Measurements from ENCODE around the gene FTCD. TPM values are rescaled to one million over a fixed set of nuclear protein-coding genes. Genes with fewer than 3 reads are reported as not detected.

Gene FTCD
- total RNA-seq, 2 experiments from 2014 or later, result 0.06 to 1.1 TPM

DNA sequence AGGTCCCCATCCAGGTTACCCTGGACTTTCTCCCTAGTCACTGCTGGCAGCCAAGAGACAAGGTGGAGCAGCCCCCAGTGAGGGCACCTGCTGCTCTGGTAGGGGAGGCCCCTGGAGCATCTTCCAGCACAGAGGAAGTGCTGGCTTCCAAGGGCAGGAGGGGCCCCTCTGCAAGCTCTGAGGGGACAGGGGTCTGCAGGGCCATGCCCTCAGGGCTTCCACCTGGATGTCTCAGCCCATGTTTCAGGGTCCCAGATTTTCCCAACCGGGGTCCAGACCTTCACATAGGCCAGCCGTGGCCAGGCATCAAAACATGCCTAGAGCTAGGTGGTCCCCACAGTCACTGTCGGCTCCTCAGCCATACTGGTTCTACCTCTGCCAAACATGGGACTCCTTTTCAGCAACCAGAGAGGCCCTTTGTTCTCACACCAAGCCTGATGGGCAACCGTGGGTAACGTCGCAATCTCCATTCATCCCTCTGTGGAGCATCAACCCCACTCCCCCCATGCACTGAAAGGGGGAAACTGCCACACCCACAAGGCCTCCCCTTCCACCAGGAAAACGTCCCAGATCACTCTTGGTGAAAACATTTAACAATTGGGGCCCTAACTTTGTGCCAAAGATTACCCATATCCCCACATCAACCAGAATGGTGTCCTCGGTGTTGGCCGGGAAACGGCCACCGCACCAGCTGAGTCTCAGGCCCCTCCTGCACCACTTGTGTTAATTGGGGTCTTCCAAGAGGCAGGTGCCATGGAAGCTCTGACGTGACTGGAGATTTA lies 59.4 kb downstream of the FTCD start:
- H3K9me3 ChIP-seq (ENCODE audit: low read length), result no peaks in the 10 kb centered on the region
- no peaks in the 10 kb centered on the region for H3K79me2 ChIP-seq (ENCODE audit: insufficient read depth, low read depth, low read length)
- H3K4me1 ChIP-seq (ENCODE audit: insufficient read depth, low read length, poor library complexity, severe bottlenecking), result no peaks in the 10 kb centered on the region
- BruUV-seq (replicated peaks), result no TSS peak
- TF ChIP-seq EZH2phosphoT487 (IDR thresholded peaks at IDR 0.05; ENCODE audit: borderline replicate concordance, low read depth, low read length), result no peak
- TF ChIP-seq CTCF (conservative IDR thresholded peaks at IDR 0.05; ENCODE audit: low read length), result no peak
- no peak overlapping the region for H3K27ac ChIP-seq (ENCODE audit: low read depth, low read length, poor library complexity, severe bottlenecking)
- intact Hi-C loops (cut with micrococcal nuclease; ENCODE audit: unreplicated experiment), result no loop called here
- no peaks in the 10 kb centered on the region for H4K20me1 ChIP-seq (ENCODE audit: insufficient read depth, low read length)
- CTCF ChIA-PET (ENCODE audit: unreplicated experiment), result no interaction called here
- no peak overlapping the region for H3K4me2 ChIP-seq (ENCODE audit: low read length)
- no peak for DNase-seq (ENCODE audit: low spot score)
- H2AFZ ChIP-seq (ENCODE audit: low read length), result no peak overlapping the region
- no peaks in the 10 kb centered on the region for H3K9me2 ChIP-seq (ENCODE audit: insufficient read depth, low read length)
- POLR2A ChIA-PET, result no interaction called here
- H3K36me3 ChIP-seq (ENCODE audit: insufficient read depth, low read length), result no peaks in the 10 kb centered on the region
- no peak overlapping the region for H3K4me3 ChIP-seq (ENCODE audit: low read depth, low read length, poor library complexity, severe bottlenecking)

- Histone ChIP-seq H3K9me2 (ENCODE audit: insufficient read depth, low read length) (no peaks in the 10 kb centered on the region), H4K20me1 (ENCODE audit: insufficient read depth, low read length) (no peaks in the 10 kb centered on the region), H3K4me1 (ENCODE audit: insufficient read depth, low read length, poor library complexity, severe bottlenecking) (no peaks in the 10 kb centered on the region), H3K27ac (ENCODE audit: low read depth, low read length, poor library complexity, severe bottlenecking) (no peak overlapping the region), H3K4me3 (ENCODE audit: low read depth, low read length, poor library complexity, severe bottlenecking) (no peak overlapping the region), H2AFZ (ENCODE audit: low read length) (no peak overlapping the region), H3K79me2 (ENCODE audit: insufficient read depth, low read depth, low read length) (no peaks in the 10 kb centered on the region), H3K36me3 (ENCODE audit: insufficient read depth, low read length) (no peaks in the 10 kb centered on the region), H3K9me3 (ENCODE audit: low read length) (no peaks in the 10 kb centered on the region), H3K4me2 (ENCODE audit: low read length) (no peak overlapping the region)
- no peak for TF ChIP-seq CTCF (conservative IDR thresholded peaks at IDR 0.05; ENCODE audit: low read length)
- TF ChIP-seq EZH2phosphoT487 (IDR thresholded peaks at IDR 0.05; ENCODE audit: borderline replicate concordance, low read depth, low read length), result no peak
- intact Hi-C loops (cut with micrococcal nuclease; ENCODE audit: unreplicated experiment), result no loop called here
- POLR2A ChIA-PET, result no interaction called here
- CTCF ChIA-PET (ENCODE audit: unreplicated experiment), result no interaction called here
- no TSS peak for BruUV-seq (replicated peaks)
- no peak for DNase-seq (ENCODE audit: low spot score)
Observed at GRCh38 chr21:46095083-46095719, 60.2 kb downstream of the FTCD start.
